Measurements from ENCODE around the gene SHANK2. TPM values are rescaled to one million over a fixed set of nuclear protein-coding genes. Genes with fewer than 3 reads are reported as not detected.

Gene SHANK2
- polyA plus RNA-seq, 3 donors, result 26.5 to 39.6 (median 30.5) TPM

DNA sequence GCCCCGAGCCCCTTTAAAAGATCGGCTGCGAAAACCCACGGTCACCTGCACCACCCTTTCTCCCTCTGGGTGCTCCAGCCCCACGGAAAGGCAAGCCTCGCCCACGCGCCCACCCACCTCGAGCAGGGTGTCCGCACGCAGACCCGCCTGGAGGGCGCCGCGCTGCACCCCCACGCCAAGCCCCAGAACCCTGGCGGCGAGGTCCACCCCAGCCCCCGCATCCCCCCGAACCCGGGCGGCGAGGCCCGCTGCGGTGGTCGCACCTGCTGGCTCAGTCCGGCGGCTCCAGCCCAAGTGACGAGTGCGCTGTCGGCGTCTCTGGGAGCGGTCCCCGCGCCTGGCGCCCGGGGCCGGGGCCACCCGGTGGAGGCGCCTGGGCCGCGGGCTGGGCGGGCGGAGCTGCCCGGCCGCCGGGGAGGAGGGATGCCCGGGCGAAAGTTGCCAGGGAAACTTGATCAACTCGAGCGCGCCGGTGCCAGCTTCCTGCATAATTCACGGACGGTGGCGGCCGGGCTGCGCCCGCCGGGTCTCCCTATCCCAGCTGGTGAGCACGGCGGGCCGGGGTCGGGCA lies 1.1 kb downstream of the SHANK2 start:
- no peak for DNase-seq (ENCODE audit: extremely low read depth in 1 of 11, low read depth in 9 of 11, low spot score in 4 of 11)

- no peak for DNase-seq (ENCODE audit: extremely low read depth in 1 of 11, low read depth in 9 of 11, low spot score in 4 of 11)
Measured at GRCh38 chr11:71250523-71251150, 1.7 kb downstream of the SHANK2 start.

DNA sequence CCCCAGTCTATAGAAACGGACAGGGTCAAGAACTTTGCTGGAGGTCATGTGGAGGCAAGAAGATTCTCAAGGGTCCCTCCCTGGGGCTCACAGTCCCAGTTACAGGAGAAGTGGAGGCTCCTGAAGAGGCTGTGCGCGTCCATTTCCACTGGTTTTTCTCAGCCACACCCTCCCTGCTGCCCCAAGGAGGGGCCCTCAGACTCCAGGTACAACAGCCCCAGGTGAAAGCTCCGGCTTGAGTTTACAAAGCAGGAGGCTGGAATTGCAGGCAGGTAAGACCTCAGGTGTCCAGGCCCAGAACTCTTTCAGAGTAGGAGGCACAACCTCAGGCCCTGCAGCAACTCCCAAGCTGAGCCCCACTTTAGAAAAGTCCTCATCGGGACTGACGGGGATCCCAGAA lies 3.1 kb downstream of the SHANK2 start:
- no peak for DNase-seq (ENCODE audit: extremely low read depth in 1 of 11, low read depth in 9 of 11, low spot score in 4 of 11)

DNA sequence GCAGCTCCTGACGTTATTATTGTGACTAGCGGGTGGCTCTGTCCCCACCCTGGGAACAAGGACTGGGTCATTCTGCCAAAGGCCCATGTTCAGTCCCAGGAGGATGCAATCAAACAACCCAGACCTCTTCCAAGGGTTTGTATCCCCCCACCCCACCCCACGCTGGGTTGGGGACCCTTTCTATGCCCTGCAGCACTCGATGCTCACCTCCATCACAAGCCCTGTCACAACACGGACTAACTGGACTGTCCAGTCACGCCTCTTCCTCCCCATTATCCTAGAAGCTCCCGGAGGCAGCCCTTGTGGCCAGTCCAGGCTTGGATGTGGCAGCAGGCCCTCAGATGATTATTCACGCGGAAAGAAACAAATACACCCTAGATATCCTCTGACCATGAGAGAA lies 3.7 kb downstream of the SHANK2 start:
- no peak for DNase-seq (ENCODE audit: extremely low read depth in 1 of 11, low read depth in 9 of 11, low spot score in 4 of 11)

DNA sequence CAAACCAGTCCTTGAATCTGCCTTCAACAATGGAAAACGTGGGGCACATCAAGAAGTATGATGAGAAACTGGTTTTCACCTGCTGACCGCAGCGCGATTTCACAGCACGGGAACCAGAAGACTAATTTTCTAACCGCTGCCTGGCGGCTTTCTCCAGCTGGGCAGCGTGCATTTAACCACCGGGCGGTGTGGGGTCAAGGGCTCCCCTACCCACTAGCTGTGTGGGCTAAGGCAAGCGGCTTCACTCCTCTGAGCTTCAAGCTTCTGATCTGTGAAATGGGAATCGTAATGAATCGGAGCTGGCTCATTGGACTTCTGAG lies 4.2 kb downstream of the SHANK2 start:
- DNase-seq (ENCODE audit: extremely low read depth in 1 of 11, low read depth in 9 of 11, low spot score in 4 of 11), result no peak

DNA sequence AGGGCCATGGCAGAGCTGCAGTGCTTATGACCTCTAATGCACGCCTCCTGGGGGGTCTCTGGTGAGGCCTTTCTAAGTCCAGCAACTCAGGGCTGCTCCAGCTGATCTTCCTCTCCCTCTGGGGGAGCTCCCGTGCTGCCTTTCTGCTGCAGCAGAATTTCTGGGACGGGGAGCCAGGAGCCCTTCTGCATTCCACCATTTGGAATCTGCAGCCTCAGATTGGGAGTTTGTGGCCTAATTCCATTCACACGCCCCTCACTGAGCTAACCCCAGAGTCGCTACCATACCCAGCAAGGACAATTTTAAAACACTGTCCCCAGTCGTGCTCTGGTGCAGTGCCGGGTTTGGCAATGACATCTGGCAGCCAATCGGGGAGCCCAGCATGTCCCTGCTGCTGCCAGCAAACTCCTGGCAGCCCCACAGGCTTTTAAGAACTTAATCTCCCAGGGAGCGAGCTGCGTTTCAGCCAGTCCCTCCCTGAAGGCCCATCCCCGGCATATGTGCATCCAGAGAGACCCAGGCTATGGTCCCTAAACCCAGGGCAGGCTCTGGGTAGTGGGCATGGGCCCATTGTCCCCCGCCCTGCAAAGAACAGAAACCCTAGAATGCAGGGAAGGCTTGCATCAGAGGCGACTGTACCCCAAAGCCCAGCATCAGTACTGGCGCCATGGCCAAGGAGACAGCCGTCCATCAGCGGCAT lies 4.7 kb downstream of the SHANK2 start:
- DNase-seq (ENCODE audit: extremely low read depth in 1 of 11, low read depth in 9 of 11, low spot score in 4 of 11), result no peak

- DNase-seq (ENCODE audit: extremely low read depth in 1 of 11, low read depth in 9 of 11, low spot score in 4 of 11), result no peak
Measured at GRCh38 chr11:71246559-71246958, 5.8 kb downstream of the SHANK2 start.

- no peak for DNase-seq (ENCODE audit: extremely low read depth in 1 of 11, low read depth in 9 of 11, low spot score in 4 of 11)
Measured at GRCh38 chr11:71245601-71246391, 6.6 kb downstream of the SHANK2 start.

DNA sequence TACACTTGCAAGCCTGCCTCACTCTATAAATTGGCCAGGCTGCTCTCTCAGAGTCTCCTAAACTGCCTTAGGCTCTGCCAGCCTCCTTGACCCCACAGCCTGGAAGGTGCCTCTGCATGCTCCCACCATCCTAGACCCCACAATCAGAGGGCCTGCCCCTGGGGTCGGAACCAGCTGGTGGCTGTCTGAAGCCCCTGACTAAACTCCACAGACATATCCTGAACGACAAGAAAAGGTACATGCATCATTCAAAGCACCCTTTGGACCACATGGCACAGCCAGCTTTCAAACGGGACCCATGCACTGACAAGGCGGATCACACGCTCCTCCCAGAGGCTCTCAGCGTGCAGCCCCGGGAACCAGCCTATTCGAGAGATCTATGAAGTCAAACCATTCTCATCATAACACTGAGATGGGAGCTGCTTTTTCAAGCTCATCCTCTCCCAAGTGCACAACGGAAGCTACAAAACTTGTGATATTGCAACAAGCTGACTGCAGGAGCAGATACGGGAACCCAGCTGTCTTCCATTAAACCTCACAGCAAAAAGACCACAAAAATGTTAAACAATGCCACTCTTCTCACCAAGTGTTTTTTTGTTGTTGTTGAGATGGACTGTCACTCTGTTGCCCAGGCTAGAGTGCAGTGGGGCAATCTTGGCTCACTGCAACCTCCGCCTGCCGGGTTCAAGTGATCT lies 8.1 kb downstream of the SHANK2 start:
- DNase-seq (ENCODE audit: extremely low read depth in 1 of 11, low read depth in 9 of 11, low spot score in 4 of 11), result no peak

DNA sequence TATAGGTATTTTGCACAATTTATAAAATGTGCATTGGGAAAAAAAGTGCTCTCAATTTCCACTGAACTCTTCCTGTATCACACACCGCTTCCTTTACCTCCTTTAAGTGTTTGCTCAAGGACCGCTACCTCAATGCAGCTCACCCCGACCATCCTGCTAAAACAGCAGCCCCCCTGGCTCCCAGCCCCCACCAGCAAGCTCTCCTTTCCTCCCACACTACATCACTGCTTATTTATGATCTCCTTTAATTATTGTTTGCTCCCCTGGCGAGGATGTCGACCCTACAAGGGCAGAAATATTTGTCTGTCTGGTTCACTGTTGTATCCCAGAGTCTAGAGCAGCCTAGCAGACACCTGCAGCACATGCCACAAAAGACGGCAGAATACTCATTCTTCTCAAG lies 10.0 kb downstream of the SHANK2 start:
- no peak for DNase-seq (ENCODE audit: extremely low read depth in 1 of 11, low read depth in 9 of 11, low spot score in 4 of 11)

DNA sequence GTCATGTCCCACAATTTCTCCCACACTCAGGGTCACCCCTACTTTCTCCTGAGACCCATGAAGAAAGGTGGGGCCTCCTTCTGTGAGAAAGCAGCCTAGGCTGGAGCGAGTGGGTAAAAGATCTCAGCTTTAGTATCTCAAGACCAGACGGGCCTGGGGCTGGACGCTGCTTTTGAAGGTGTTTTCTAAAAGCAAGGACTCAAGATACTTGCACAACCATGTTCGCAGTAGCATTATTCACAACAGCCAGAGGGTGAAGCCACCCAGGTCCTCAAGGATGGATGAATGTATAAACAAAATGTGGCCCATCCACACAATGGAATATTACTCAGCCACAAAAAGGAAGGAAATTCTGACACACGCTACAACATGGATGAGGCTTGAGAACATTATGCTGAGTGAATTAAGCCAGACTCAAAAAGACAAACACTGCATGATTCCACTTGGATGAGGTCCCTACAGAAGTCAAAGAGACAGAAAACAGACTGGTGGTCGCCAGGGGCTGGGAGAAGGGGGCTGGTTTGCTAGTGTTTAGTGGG lies 10.6 kb downstream of the SHANK2 start:
- no peak for DNase-seq (ENCODE audit: extremely low read depth in 1 of 11, low read depth in 9 of 11, low spot score in 4 of 11)

- peak in 5 of 11 donors; percentile 42 to 70 (median 68) for DNase-seq (ENCODE audit: extremely low read depth in 1 of 11, low read depth in 9 of 11, low spot score in 4 of 11)
Measured at GRCh38 chr11:71240865-71241691, 11.3 kb downstream of the SHANK2 start.

GRCh38 chr11:71240061-71240690 lies 12.2 kb downstream of the SHANK2 start:
- DNase-seq (ENCODE audit: extremely low read depth in 1 of 11, low read depth in 9 of 11, low spot score in 4 of 11), result no peak

DNA sequence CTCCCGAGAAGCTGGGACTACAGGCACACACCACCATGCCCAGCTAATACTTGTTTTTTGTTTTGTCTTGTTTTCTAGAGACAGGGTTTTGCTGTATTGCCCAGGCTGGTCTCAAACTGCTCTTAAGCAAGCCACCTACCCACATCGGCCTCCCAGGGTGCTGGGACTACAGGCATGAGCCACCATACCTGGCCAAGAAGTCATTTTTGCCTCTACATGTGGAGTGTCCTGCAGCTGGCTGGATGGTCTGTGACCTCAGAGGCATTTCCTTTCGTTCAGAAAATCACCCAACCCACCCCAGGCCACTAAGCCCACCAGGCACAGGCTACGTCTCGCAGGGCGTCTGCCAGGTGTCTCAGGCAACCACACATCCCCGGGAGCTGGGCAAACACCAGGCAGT lies 12.8 kb downstream of the SHANK2 start:
- DNase-seq (ENCODE audit: extremely low read depth in 1 of 11, low read depth in 9 of 11, low spot score in 4 of 11), result no peak

GRCh38 chr11:71238941-71239340 lies 13.4 kb downstream of the SHANK2 start:
- DNase-seq (ENCODE audit: extremely low read depth in 1 of 11, low read depth in 9 of 11, low spot score in 4 of 11), result no peak

DNA sequence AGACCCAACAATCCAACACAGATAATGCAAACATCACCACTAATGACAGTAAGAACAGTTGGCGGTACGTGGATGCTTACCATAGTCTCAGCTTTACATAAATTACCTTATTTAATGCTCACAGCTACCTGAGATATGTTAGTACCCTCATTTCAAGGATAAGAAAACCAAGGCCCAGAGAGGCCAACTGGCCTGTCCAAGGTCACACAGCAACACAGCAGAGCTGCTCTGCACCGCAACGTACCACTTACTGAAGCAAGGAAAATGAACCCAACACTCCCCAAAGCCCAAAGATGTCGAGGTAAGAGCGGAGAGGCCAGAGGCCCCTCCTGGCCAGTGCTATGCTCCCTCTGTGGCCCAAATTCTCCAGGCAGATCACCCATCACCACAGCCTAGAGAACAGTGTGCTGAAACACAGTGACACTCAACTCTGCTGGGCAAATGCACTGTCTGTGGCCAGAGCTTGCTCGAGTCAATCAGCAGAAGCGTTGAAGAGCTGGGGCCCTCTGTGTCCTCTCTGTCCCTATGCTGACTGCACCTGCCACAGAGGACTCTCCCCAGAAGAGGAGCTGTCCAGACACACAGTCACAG lies 14.0 kb downstream of the SHANK2 start:
- no peak for DNase-seq (ENCODE audit: extremely low read depth in 1 of 11, low read depth in 9 of 11, low spot score in 4 of 11)

GRCh38 chr11:71237853-71238252 lies 14.5 kb downstream of the SHANK2 start:
- DNase-seq (ENCODE audit: extremely low read depth in 1 of 11, low read depth in 9 of 11, low spot score in 4 of 11), result no peak

Data from renal cortex interstitium (tissue), 11 donors.